Osteocyte (in vitro differentiated cells): ENCODE data around the gene OR10C1. TPM values are rescaled to one million over a fixed set of nuclear protein-coding genes. Genes with fewer than 3 reads are reported as not detected.
"Not testable (repeated sequence)": the region's sequence is repeated elsewhere in the genome, so short reads cannot be mapped to it uniquely, and the experiment has no call there.

Experiments
- DNase-seq: peaks from one replicate; pipeline ENCODE4 v3.0.0; 2021; ENCODE audit warnings: mixed read lengths; ENCODE audit not compliant: unreplicated experiment; ENCODE audit errors: extremely low spot score
- H3K27ac Mint-ChIP-seq: one replicate; pipeline ENCODE4 v1.8.0; 2021; ENCODE audit warnings: mild to moderate bottlenecking, mixed read lengths; ENCODE audit not compliant: unreplicated experiment
- H3K27me3 Mint-ChIP-seq: one replicate; pipeline ENCODE4 v1.8.0; 2021; ENCODE audit warnings: mixed read lengths; ENCODE audit not compliant: unreplicated experiment
- H3K36me3 Mint-ChIP-seq: one replicate; pipeline ENCODE4 v1.8.0; 2021; ENCODE audit warnings: mixed read lengths; ENCODE audit not compliant: unreplicated experiment
- H3K4me1 Mint-ChIP-seq: one replicate; pipeline ENCODE4 v1.8.0; 2021; ENCODE audit warnings: mixed read lengths; ENCODE audit not compliant: unreplicated experiment
- H3K4me3 Mint-ChIP-seq: one replicate; pipeline ENCODE4 v1.8.0; 2021; ENCODE audit warnings: mild to moderate bottlenecking, moderate library complexity, mixed read lengths; ENCODE audit not compliant: unreplicated experiment
- H3K9me3 Mint-ChIP-seq: one replicate; pipeline ENCODE4 v1.8.0; 2021; ENCODE audit warnings: mixed read lengths; ENCODE audit not compliant: unreplicated experiment
- total RNA-seq: library from RNA; stranded (reverse); gene quantifications from 2 replicates; pipeline ENCODE4 v1.2.1, GENCODE V29; 2021
- TF ChIP-seq, protein P1 (sequence below): fragments of 200-600 bp; sonication (generic); IDR thresholded peaks from 2 replicates; pipeline ENCODE4 v1.5.0; 2021; ENCODE audit warnings: antibody characterized with exemption, mild to moderate bottlenecking, moderate library complexity

Gene OR10C1
- total RNA-seq, 1 donor from 2014 or later: not detected

DNA sequence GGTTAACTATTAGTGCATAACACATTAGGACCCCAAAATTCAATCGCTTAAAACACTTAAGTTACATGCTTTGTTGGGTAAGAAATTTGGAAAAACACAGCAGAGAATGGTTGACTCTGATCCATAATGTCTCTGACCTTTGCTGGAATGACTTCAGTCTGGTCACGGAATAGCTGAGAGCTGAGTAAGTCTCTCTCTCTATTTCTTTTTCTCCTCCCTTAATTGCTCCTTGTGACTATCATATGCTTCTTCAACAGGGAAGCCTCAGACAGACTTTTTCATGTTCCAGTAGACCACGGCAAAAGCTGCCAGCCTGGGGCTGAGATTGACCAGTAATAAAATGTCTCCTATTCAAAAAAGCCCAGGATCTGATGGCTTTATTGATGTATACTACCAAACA is 19.6 kb upstream of the OR10C1 start:
- H3K27ac Mint-ChIP-seq: no peak overlapping the region
- H3K36me3 Mint-ChIP-seq: no peaks in the 10 kb centered on the region
- no peak overlapping the region for H3K4me3 Mint-ChIP-seq
- peaks cover 5% of the 10 kb centered on the region for H3K27me3 Mint-ChIP-seq
- TF ChIP-seq, protein P1, sequence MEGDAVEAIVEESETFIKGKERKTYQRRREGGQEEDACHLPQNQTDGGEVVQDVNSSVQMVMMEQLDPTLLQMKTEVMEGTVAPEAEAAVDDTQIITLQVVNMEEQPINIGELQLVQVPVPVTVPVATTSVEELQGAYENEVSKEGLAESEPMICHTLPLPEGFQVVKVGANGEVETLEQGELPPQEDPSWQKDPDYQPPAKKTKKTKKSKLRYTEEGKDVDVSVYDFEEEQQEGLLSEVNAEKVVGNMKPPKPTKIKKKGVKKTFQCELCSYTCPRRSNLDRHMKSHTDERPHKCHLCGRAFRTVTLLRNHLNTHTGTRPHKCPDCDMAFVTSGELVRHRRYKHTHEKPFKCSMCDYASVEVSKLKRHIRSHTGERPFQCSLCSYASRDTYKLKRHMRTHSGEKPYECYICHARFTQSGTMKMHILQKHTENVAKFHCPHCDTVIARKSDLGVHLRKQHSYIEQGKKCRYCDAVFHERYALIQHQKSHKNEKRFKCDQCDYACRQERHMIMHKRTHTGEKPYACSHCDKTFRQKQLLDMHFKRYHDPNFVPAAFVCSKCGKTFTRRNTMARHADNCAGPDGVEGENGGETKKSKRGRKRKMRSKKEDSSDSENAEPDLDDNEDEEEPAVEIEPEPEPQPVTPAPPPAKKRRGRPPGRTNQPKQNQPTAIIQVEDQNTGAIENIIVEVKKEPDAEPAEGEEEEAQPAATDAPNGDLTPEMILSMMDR: no peak
- no peaks in the 10 kb centered on the region for H3K4me1 Mint-ChIP-seq
- no peak for DNase-seq
- H3K9me3 Mint-ChIP-seq: no peaks in the 10 kb centered on the region

- Mint-ChIP-seq H3K27me3 (no peaks in the 10 kb centered on the region), H3K36me3 (no peaks in the 10 kb centered on the region), H3K4me3 (no peak overlapping the region), H3K27ac (no peak overlapping the region), H3K9me3 (no peaks in the 10 kb centered on the region), H3K4me1 (no peaks in the 10 kb centered on the region)
- no peak for DNase-seq
- TF ChIP-seq, protein P1: no peak
These were observed 14.9 kb upstream of the OR10C1 start for GRCh38 chr6:29424168-29424567.

- H3K9me3 Mint-ChIP-seq: no peaks in the 10 kb centered on the region
- DNase-seq: no peak
- H3K27me3 Mint-ChIP-seq: no peaks in the 10 kb centered on the region
- H3K27ac Mint-ChIP-seq: no peak overlapping the region
- no peaks in the 10 kb centered on the region for H3K4me1 Mint-ChIP-seq
- no peaks in the 10 kb centered on the region for H3K36me3 Mint-ChIP-seq
- H3K4me3 Mint-ChIP-seq: no peak overlapping the region
- TF ChIP-seq, protein P1: no peak
These were observed 14.5 kb upstream of the OR10C1 start for GRCh38 chr6:29424575-29424974.

DNA sequence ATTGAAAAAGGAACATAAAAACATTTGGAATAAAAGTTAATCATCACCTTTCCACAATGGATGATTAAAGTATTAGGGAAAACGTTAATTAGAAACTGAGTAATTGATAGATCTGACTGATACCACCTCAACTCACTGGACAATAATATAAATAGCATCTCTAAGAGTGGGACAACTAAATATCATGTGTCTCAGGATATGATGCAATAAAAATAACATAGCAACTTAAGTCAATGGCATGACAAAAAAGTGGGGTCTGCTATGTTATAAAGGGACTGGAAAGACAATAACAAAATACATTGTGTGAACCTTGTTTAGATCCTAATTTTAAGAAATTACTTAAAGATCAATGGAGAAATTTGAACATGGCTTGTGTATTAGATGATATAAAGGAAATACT is 14.0 kb upstream of the OR10C1 start:
- TF ChIP-seq, protein P1: no peak
- no peak for DNase-seq
- H3K9me3 Mint-ChIP-seq: no peaks in the 10 kb centered on the region
- H3K27ac Mint-ChIP-seq: no peak overlapping the region
- no peaks in the 10 kb centered on the region for H3K4me1 Mint-ChIP-seq
- H3K27me3 Mint-ChIP-seq: no peaks in the 10 kb centered on the region
- no peaks in the 10 kb centered on the region for H3K36me3 Mint-ChIP-seq
- H3K4me3 Mint-ChIP-seq: no peak overlapping the region

GRCh38 chr6:29426654-29427053 is 12.5 kb upstream of the OR10C1 start:
- no peak for DNase-seq
- Mint-ChIP-seq H3K27ac (no peak overlapping the region), H3K27me3 (no peaks in the 10 kb centered on the region), H3K36me3 (no peaks in the 10 kb centered on the region), H3K4me3 (no peak overlapping the region), H3K4me1 (no peaks in the 10 kb centered on the region), H3K9me3 (no peaks in the 10 kb centered on the region)
- TF ChIP-seq, protein P1: no peak

DNA sequence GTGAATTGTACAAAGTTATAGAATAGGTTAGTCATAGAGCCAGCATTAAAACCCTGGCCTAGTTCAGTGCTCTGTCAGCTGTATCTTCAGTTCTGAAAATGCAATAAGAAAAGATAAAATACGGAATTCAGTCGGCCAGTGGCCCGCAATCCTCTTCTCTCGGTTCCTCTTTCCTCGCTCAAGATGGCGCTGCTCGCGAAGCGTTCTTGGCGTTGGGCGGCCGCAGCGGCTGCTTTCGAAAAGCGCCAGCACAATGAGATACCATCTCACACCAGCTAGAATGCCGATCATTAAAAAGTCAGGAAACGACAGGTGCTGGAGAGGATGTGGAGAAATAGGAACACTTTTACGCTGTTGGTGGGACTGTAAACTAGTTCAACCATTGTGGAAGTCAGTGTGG is 2.4 kb upstream of the OR10C1 start:
- H3K27me3 Mint-ChIP-seq, H3K9me3 Mint-ChIP-seq, H3K4me3 Mint-ChIP-seq, H3K36me3 Mint-ChIP-seq, H3K4me1 Mint-ChIP-seq, H3K27ac Mint-ChIP-seq, DNase-seq: not testable (repeated sequence)
